Vagina (tissue), 2 donors: ENCODE data around the gene ATP6V1C2.

ENCODE experiments used
- POLR2A ChIP-seq, 2 donors: fragments of 450-650 bp; IDR thresholded peaks; one replicate each; pipeline ENCODE4 v1.6.1; 2017; ENCODE audit warnings: antibody characterized with exemption in 2 of 2, mild to moderate bottlenecking in 2 of 2, moderate library complexity in 2 of 2
- TF ChIP-seq, protein P1 (sequence below), 3 experiments: fragments of 450-650 bp in 2 of 3; fragments of 200-600 bp in 1 of 3; sonication (generic) in 1 of 3; IDR thresholded peaks; one replicate each; pipeline ENCODE4 v1.5.1; 2017 to 2019; ENCODE audit warnings: antibody characterized with exemption in 3 of 3, mild to moderate bottlenecking in 2 of 3, moderate library complexity in 2 of 3

DNA sequence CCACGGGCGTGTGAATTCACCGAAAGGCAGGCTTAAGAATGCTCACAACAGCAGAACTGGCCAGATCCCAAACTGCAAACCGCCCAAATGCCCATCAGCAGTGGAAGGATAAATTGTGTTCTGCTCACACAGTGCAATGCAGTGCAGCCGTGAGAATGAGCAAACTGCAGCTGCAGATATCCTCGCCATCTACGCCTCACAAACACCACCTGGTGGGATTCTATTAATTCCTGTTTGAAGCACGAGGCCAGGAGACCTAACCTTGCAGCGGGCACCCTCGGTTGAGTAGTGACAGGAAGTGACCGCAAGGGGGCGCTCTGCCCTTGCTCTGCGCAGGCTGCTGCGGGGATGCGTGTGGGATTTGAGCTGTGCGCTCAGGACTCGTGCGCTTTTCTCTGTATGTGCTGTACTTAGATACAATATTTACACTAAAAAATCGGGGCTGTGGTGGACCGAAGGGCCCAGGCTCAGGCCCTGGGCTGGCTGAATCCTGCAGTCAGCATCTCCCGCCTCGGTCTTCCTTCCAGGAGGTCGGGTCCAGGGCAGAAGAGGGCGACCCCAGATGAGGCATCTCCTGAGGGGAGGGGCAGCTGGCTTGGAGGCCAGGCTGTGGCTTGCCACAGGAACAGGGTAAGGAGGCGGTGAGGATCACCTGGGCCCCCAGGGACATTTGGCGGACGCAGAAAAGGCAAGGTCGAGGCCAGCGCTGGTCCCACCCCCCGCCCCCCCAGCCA, 110.9 kb downstream of the ATP6V1C2 start:
- no peak for TF ChIP-seq POLR2A (IDR thresholded peaks at IDR 0.05)
- TF ChIP-seq, protein P1, sequence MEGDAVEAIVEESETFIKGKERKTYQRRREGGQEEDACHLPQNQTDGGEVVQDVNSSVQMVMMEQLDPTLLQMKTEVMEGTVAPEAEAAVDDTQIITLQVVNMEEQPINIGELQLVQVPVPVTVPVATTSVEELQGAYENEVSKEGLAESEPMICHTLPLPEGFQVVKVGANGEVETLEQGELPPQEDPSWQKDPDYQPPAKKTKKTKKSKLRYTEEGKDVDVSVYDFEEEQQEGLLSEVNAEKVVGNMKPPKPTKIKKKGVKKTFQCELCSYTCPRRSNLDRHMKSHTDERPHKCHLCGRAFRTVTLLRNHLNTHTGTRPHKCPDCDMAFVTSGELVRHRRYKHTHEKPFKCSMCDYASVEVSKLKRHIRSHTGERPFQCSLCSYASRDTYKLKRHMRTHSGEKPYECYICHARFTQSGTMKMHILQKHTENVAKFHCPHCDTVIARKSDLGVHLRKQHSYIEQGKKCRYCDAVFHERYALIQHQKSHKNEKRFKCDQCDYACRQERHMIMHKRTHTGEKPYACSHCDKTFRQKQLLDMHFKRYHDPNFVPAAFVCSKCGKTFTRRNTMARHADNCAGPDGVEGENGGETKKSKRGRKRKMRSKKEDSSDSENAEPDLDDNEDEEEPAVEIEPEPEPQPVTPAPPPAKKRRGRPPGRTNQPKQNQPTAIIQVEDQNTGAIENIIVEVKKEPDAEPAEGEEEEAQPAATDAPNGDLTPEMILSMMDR (IDR thresholded peaks at IDR 0.05) = peak; percentile 76 to 80 (median 77)
